Astrocyte of the hippocampus (primary cell): ENCODE measurements around the gene CSNK1G2.
"Not testable (repeated sequence)": the region's sequence is repeated elsewhere in the genome, so short reads cannot be mapped to it uniquely, and the experiment has no call there.

ENCODE experiments used
- DNase-seq: peaks from one replicate; pipeline ENCODE4 v3.0.0; 2011; ENCODE audit warnings: low read depth, low spot score

CSNK1G2 gene

DNA sequence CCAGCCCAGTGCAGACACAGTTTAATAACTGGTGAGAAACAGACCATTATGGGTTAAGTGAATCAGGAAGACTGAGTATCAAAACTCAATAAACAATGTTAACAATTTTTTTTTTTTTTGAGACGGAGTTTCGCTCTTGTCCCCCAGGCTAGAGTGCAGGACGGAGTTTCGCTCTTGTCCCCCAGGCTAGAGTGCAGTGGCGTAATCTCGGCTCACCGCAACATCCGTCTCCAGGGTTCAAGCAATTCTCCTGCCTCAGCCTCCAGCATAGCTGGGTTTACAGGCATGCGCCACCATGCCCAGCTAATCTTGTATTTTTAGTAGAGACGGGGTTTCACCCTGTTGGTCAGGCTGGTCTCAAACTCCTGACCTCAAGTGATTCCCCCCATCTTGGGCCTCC is 47.5 kb downstream of the CSNK1G2 start:
- DNase-seq = not testable (repeated sequence)

- no peak for DNase-seq
These were observed 48.7 kb downstream of the CSNK1G2 start for GRCh38 chr19:1989513-1990229.

DNA sequence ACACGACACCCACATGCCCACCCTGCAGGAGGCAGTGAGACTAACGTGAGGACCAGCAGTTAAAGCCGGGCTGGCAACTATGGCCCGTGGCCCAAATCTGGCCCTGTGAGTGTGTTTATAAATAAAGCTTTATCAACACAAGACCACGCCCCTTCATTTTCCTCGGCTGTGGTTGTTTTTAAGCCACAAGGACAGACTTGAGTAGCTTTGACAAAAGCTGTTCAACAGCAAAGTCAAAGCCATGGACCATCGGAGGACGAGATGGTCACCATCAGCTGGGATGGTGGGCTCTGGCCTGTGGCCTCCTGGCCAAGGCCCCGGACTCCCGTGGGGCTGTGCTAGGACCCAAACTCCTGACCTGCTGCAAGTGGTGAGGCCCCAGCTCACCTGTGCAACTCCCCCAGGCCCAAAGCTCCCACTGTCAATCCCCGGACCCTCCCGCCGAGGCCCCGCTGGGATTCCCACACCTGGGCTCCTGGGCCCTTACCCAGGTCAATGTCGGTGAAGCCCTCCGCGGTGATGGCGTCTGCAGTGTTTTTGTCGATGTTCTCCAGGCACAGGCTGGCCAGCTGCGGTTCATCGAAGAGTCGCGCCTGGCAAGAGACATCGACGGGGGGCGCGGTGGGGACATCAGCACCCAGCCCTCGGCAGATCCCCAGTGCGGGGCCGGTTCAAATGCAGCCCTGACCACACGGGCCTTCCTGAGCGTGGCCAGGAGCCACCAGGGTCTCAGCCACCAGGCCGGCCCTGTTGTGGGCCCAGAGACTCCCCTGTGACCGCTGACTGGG is 49.5 kb downstream of the CSNK1G2 start:
- no peak for DNase-seq

DNA sequence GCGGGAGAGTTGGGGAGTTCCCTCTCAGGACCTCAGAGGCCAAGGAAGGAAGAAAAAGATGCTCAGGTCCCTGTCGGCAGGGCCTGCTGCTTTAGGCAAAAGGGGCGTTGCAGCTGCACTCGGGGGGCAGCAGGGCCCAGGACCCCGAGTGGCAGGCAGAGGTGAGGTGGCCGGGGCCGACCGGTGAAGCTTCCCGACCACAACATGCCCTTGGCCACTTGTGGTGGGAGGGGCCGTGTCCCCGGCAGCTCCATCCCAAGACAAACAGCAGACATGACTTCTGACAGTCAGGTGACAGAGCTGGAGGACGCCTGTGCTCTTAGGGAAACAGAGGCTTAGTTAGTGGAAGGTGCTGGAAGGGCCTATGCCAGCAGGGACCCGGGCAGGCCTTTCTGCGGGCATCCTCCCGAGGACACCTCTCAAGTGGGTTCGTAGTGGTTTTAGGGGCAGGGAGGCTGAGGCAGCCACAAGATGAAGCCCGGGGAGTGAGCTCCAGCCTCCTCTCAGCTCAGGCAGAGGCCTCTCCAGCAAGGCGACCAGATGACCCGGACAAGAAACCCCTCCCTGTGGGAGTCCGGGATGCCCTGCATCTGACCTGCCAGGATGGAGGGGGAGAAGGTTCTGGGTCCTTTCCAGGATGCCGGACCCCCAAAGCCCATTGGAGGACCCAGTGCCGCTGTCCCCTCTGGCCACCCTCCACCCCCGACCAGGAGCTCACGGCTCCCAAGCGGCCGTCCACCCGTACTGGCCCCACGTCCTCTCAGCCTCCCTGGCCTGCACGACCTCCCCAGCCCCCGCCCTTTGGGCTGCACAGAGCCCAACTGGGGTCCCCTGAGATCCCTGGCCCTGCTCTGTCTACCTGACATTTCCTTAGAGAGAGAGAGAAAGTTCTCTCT is 50.3 kb downstream of the CSNK1G2 start:
- no peak for DNase-seq

DNA sequence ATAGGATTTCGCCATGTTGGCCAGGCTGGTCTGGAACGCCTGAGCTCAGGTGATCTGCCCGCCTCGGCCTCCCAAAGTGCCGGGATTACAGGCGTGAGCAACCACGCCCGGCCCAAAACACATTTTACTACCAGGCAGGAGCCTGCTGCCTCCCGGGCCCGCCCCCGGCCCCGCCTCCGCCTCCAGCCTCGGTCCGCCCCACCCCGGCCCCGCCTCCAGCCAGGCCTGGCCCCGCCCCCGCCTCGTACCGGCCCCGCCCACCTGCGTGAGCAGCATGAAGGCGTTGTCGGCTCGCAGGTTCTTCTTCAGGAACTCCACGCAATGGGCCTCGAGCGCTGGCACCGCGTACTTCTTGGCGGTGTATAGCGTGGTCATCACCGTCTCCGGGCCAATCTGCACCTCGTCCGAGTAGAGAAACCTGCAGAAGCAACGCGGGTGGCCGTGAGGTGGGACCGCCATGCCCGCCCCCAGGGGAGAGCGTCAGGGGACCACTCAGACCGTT is 51.8 kb downstream of the CSNK1G2 start:
- DNase-seq = no peak

- DNase-seq = no peak
These were observed 56.6 kb downstream of the CSNK1G2 start for GRCh38 chr19:1997353-1998233.

DNA sequence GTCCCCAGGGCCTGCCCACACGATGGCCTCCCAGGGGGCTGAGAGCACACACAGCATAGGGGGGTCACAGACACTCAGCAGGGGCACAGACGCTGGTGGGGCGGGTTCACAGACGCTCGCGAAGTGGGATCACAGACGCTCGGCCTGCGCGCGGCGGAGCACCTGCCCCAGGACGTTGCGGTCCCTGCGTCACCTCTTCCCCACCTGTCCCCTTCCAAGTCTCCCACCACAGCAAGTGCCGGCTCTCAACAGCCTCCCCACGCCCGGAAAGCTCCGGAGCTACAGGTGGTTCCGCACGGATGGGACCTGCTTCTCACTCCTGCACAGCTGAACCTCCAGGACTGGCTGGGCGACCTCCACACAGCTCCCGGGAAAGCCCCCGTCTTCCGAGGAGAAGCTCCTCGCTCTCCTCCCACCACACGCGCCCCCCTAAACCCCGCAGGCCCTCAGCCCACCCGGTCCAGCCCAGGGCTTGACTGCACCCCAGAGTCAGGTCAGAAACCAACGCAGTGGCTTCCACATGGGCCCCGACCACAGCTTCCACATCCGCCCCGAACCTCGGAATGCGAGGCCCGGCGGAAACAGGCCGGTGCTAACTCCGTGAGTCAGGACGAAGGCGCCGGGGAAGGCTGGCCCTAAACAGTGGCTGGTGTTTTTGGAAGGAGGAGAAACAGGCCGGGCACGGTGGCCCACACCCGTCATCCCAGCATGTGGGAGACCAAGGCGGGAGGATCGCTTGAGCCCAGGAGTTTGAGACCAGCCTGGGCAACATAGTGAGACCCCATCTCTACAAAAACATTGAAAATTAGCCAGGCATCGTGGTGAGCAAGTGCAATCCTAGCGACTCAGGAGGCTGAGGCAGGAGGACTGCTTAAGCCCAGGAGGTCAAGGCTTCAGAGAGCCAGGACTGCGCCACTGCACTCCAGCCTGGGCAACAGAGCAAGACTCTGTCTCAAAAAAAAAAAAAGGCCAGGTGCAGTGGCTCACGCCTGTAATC is 58.0 kb downstream of the CSNK1G2 start:
- no peak for DNase-seq

- no peak for DNase-seq
These were observed 59.0 kb downstream of the CSNK1G2 start for GRCh38 chr19:1999856-2000515.

DNA sequence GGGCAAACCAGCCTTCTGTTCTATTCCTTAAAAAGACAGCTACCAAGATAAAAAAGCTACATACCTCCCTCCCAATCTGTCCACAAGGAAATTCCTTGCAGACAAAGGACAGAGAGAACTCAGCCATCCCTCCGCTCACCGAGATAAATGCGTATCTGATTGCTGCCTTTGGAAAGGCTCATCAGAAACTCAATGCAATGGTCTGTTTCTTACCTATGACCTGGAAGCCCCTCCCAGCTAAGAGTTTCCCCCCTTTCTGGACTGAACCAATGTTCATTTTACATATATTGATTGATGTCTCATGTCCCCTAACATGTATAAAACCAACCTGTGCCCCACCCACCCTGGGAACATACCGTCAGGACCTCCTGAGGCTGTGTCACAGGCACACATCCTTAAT is 62.9 kb downstream of the CSNK1G2 start:
- peak; percentile 32 for DNase-seq

DNA sequence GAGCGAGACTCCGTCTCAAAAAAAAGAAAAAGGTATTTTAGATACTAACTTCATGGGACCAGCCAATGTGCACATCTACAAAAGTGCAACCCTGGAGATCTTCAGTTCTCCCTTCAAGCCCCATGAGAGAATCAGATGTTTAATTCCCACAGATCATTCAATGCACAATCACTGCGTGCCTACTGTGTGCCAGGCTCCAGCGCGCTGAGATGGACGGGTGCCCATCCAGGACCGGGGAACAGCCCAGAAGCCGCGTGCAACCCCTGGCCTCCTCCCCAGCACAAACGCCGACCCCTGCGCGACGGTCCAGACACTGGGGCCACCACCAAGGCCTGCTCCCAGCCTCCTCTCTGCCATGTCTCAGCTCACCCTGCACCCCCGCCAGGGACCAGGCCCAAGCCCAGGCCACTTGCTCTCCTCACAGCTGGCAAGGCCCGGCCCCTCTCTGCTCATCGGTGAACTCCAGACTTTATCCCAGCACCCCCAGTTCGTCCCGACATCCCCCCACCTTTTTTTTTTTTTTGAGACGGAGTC is 69.2 kb downstream of the CSNK1G2 start:
- DNase-seq = no peak

DNA sequence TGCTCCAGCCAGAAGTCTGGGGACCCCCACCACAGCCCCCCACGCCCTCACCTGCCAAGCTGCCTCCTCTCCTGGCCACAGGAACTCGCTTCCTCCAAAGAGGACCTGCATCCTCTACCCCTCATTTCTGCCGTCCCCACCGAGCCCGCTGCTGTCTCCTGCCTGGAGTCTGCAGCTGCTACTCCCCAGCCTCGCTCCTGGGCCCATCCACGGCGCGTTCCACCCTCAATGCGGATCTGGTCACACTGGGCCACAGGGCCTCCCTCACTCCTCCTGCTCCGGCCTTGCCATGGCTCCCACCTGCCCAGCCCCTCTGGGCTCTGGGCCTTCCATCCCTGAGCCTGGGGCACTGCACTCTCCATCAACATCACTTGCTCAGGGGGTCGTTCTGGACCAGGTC is 70.2 kb downstream of the CSNK1G2 start:
- no peak for DNase-seq

DNA sequence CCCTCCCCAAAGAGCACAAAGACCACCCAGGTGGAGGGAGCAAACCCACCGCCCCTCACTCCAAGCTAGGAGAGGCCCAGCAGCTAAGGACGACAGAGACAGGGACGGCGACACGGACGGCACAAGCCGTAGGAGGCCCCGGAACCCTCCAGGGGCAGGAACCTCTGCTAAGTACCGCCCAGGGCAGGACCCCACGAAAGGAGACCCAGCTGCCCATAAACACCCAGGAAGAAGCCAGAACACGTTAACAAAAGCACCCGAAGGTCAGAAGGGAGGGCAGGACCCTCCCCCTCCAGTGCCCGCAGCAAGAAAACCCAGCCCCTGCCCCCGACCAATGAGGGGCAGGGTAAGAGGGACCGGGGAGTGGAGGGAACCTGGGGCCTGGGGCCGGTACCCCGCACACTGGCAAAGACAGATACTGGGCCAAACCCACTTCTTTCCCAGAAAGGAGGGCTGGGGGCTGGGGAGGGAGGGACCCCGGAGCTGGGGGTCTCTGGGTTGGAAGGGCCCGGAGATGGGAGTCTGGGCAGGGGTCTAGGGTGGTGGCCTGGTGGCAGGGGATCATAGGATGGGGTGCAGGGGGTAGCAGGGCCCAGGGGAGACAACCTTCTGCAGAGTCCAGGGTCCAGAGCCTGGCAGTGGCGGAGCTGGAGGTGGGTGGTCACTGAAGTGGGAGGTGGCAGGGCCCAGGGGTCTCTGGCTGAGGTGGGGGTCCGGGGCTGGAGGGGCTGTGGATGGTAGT is 72.1 kb downstream of the CSNK1G2 start:
- no peak for DNase-seq

- no peak for DNase-seq
These were observed 72.7 kb downstream of the CSNK1G2 start for GRCh38 chr19:2013683-2013961.

DNA sequence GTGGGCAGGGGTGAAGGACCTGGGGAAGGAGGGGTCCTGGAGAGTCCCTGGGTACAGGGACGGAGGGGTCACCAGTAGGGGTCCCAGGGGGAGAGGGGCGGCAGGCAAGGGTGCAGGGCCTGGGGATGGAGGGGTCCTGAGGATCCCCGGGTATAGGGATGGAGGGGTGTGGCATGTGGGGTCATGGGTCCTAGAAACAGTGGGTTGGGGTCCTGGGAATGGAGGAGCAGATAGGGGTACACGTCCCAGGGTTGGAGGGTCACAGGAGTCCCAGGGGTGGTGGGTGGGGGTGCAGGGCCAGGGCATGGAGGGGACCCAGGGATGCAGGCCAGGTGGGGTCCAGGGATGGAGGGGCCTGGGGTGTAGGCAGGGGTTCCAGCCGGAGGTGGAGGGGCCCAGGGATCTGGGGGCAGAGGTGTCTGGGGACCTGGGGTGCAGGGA is 73.2 kb downstream of the CSNK1G2 start:
- DNase-seq = no peak

- DNase-seq = peak; percentile 53
These were observed 74.0 kb downstream of the CSNK1G2 start for GRCh38 chr19:2014731-2015607.

- peak; percentile 78 for DNase-seq
These were observed 74.6 kb downstream of the CSNK1G2 start, which contains the start of gene BTBD2 for GRCh38 chr19:2015608-2015950. Gene BTBD2 (minus strand): TSS chr19:2015714. CDS start chr19:2015703, 11 bp downstream.
